H1 (cell line): ENCODE results near the gene GJC2. TPM values are rescaled to one million over a fixed set of nuclear protein-coding genes. Genes with fewer than 3 reads are reported as not detected.

ENCODE experiments used
- BACH1 ChIP-seq: IDR thresholded peaks from 2 replicates; pipeline ENCODE4 v1.6.1; 2012; ENCODE audit warnings: low read length, improper control_type of control experiment
- CBX5 ChIP-seq: fragments of 300-800, 300-1000 bp; sonication (generic); IDR thresholded peaks from 2 replicates; pipeline ENCODE4 v1.7.1; 2016; ENCODE audit warnings: antibody characterized with exemption, low read length, low read depth
- CEBPB ChIP-seq: IDR thresholded peaks from 2 replicates; pipeline ENCODE4 v1.6.1; 2012; ENCODE audit warnings: low read depth, low read length
- CHD7 ChIP-seq: fragments of 300-600 bp; sonication (generic); IDR thresholded peaks from 2 replicates; pipeline ENCODE4 v1.7.1; 2012; ENCODE audit warnings: low read length, moderate library complexity, mild to moderate bottlenecking, inconsistent platforms; ENCODE audit not compliant: insufficient replicate concordance
- JUND ChIP-seq: IDR thresholded peaks from 2 replicates; pipeline ENCODE4 v1.6.1; 2011; ENCODE audit warnings: mild to moderate bottlenecking, improper control_type of control experiment, low read length
- KDM5A ChIP-seq: fragments of 200-600 bp; IDR thresholded peaks from 2 replicates; pipeline ENCODE4 v1.7.1; 2012; ENCODE audit warnings: mild to moderate bottlenecking, low read length, inconsistent platforms, mixed read lengths
- MAFK ChIP-seq: IDR thresholded peaks from 2 replicates; pipeline ENCODE4 v1.6.1; 2012; ENCODE audit warnings: low read depth, mild to moderate bottlenecking, improper control_type of control experiment, low read length
- POU5F1 ChIP-seq: IDR thresholded peaks from 2 replicates; pipeline ENCODE4 v1.6.1; 2011; ENCODE audit warnings: low read depth, mild to moderate bottlenecking, low read length, moderate library complexity
- RFX5 ChIP-seq: IDR thresholded peaks from 2 replicates; pipeline ENCODE4 v1.6.1; 2011; ENCODE audit warnings: low read depth, low read length, improper control_type of control experiment, borderline replicate concordance
- SIN3A ChIP-seq, 2 experiments: IDR thresholded peaks in 1 of 2; conservative IDR thresholded peaks in 1 of 2; 2 replicates each; pipeline ENCODE4 v1.6.1; 2011 to 2012; ENCODE audit warnings: low read length in 2 of 2, improper control_type of control experiment in 1 of 2, low read depth in 1 of 2, mild to moderate bottlenecking in 1 of 2
- SIRT6 ChIP-seq: IDR thresholded peaks from one replicate; pipeline ENCODE4 v1.7.1; 2012; ENCODE audit warnings: low read length, inconsistent platforms
- SUZ12 ChIP-seq: fragments of 200-600 bp; sonication (generic); IDR thresholded peaks from 2 replicates; pipeline ENCODE4 v1.6.1; 2012; ENCODE audit warnings: mild to moderate bottlenecking, inconsistent platforms, low read length, moderate library complexity, mixed read lengths
- polyA plus RNA-seq, 7 experiments: library from polyadenylated mRNA; depleted of rRNA in 3 of 7; stranded (reverse) in 5 of 7; unstranded in 2 of 7; fragments of >200 nt in 5 of 7; fragments of 200-250 nt in 2 of 7; gene quantifications; 1 replicate in 5 of 7; 2 replicates in 1 of 7; 4 replicates in 1 of 7; pipeline versions ENCODE4 v1.2.1 to v1.2.3, GENCODE V29; 2011 to 2013; ENCODE audit warnings: missing spikeins in 2 of 7, mixed read lengths in 2 of 7
- total RNA-seq: library from RNA; stranded (reverse); fragmentation: NEBNext Ultra II Directional; extraction: Animal tissue kit (Norgen Biotek cat#: 25700); gene quantifications from 2 replicates; pipeline ENCODE4 v1.2.1, GENCODE V29; 2021

Gene GJC2
- total and polyA plus RNA-seq, 2 of the 8 experiments (the other 6 are each of a cell fraction or from before 2014, with no cell fraction given) = 0.17 to 0.54 TPM

- TF ChIP-seq CHD7 = no peak
- no peak for TF ChIP-seq SIN3A (conservative IDR thresholded peaks at IDR 0.05 in 1 of 2, IDR thresholded peaks at IDR 0.05 in 1 of 2; ENCODE audit: low read depth in 1 of 2, low read length in 2 of 2)
- no peak for TF ChIP-seq KDM5A
- no peak for TF ChIP-seq BACH1
- TF ChIP-seq RFX5 = no peak
- TF ChIP-seq JUND = no peak
- TF ChIP-seq CBX5 = no peak
- TF ChIP-seq SIRT6 = no peak
- TF ChIP-seq CEBPB = no peak
- TF ChIP-seq POU5F1 = no peak
- TF ChIP-seq SUZ12 = no peak
- TF ChIP-seq MAFK = no peak
Measured at GRCh38 chr1:228108055-228108690, 41.6 kb upstream of the GJC2 start (continued).
